ENCODE data around the gene NOTCH4.
"Not testable (repeated sequence)": the region's sequence is repeated elsewhere in the genome, so short reads cannot be mapped to it uniquely, and the experiment has no call there.

Gene NOTCH4

GRCh38 chr6:32223258-32224235, at the start of gene NOTCH4:
TSS of gene NOTCH4 (minus strand) at chr6:32224067. CDS start at chr6:32223928, 139 bp downstream.
- no peak for DNase-seq

- DNase-seq: no peak
Observed at GRCh38 chr6:32271429-32271828, 47.6 kb upstream of the NOTCH4 start.

- not testable (repeated sequence) for DNase-seq
Observed at GRCh38 chr6:32268459-32268858, 44.6 kb upstream of the NOTCH4 start.

- no peak for DNase-seq
Observed at GRCh38 chr6:32267035-32267434, 43.2 kb upstream of the NOTCH4 start.

GRCh38 chr6:32257262-32257661, 33.4 kb upstream of the NOTCH4 start:
- DNase-seq: not testable (repeated sequence)

GRCh38 chr6:32255199-32256153, 31.6 kb upstream of the NOTCH4 start:
- DNase-seq: no peak

- no peak for DNase-seq
Observed at GRCh38 chr6:32254761-32255198, 30.9 kb upstream of the NOTCH4 start.

- DNase-seq: peak; percentile 14 to 21
Observed at GRCh38 chr6:32252331-32253009, 28.6 kb upstream of the NOTCH4 start.

- DNase-seq: no peak
Observed at GRCh38 chr6:32249262-32249661, 25.4 kb upstream of the NOTCH4 start.

GRCh38 chr6:32247401-32247800, 23.5 kb upstream of the NOTCH4 start:
- no peak for DNase-seq

GRCh38 chr6:32244946-32245398, 21.1 kb upstream of the NOTCH4 start:
- peak; percentile 42 to 44 for DNase-seq

- no peak for DNase-seq
Observed at GRCh38 chr6:32244270-32244669, 20.4 kb upstream of the NOTCH4 start.

GRCh38 chr6:32242318-32242813, 18.5 kb upstream of the NOTCH4 start:
- not testable (repeated sequence) for DNase-seq

- DNase-seq: no peak
Observed at GRCh38 chr6:32240686-32241085, 16.8 kb upstream of the NOTCH4 start.

GRCh38 chr6:32239462-32239861, 15.6 kb upstream of the NOTCH4 start:
- DNase-seq: no peak

- DNase-seq: no peak
Observed at GRCh38 chr6:32234934-32235333, 11.1 kb upstream of the NOTCH4 start.

GRCh38 chr6:32226434-32226833, 2.6 kb upstream of the NOTCH4 start:
- DNase-seq: no peak

- DNase-seq: no peak
Observed at GRCh38 chr6:32224696-32225095, 829 bp upstream of the NOTCH4 start.

- DNase-seq: no peak
Observed at GRCh38 chr6:32222333-32223230, 1.3 kb downstream of the NOTCH4 start.

- DNase-seq: no peak
Observed at GRCh38 chr6:32220021-32220420, 3.8 kb downstream of the NOTCH4 start.

- DNase-seq: no peak
Observed at GRCh38 chr6:32218167-32218566, 5.7 kb downstream of the NOTCH4 start.

Data from AML-193 (cell line).